AG10803 (cell line): ENCODE results near the gene PDIA5.
A peak's percentile ranks its signal among the peaks of the same experiment; 100 is the strongest.

ENCODE experiments used
- DNase-seq: peaks from one replicate; pipeline ENCODE4 v3.0.0; 2010; ENCODE audit warnings: low read depth
- H3K4me3 ChIP-seq: 2 replicates; pipeline ENCODE4 v1.5.1; 2011; ENCODE audit warnings: mild to moderate bottlenecking, low read length, control low read depth
- CTCF ChIP-seq: conservative IDR thresholded peaks from 2 replicates; pipeline ENCODE4 v1.5.1; 2011; ENCODE audit warnings: mild to moderate bottlenecking, low read length, control low read depth, inconsistent platforms

Gene PDIA5

DNA sequence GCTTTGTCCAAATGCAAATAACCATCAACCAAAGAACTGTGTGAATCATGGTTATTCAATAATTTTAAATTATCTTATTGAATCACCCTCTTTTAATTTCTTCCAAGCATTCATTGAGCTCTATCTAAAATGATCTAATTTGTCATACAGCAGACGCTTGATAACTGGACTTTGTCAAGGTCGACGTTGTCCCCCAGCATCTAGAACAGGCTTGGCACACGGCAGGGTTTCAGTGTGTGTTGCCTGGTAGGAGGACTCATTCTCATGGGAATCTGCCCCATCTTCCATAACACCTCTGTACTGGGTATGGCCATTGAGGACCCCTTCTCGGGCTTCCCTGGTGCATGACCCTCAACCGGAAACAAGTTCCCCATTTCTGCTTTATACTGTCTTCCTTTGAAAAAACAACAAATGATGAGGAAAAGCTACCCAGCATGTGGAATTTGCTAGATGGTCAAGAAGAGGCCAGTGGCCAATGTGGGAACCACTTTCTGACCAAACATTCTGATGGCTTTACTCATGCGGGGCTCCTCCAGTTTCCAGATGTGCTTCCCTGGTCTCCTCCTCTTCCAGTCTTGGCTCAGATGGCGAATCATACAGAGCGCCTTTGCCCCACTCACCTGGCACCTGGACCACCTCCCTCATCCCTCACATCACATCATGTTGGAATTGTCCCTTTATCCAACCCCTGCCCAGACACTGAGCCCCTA is 93.3 kb downstream of the PDIA5 start:
- H3K4me3 ChIP-seq: no peak overlapping the region
- DNase-seq: peak; percentile 65
- no peak for TF ChIP-seq CTCF

- no peak for TF ChIP-seq CTCF
- no peak for DNase-seq
- H3K4me3 ChIP-seq: no peak overlapping the region
Observed at GRCh38 chr3:123161167-123161566, 94.3 kb downstream of the PDIA5 start.

DNA sequence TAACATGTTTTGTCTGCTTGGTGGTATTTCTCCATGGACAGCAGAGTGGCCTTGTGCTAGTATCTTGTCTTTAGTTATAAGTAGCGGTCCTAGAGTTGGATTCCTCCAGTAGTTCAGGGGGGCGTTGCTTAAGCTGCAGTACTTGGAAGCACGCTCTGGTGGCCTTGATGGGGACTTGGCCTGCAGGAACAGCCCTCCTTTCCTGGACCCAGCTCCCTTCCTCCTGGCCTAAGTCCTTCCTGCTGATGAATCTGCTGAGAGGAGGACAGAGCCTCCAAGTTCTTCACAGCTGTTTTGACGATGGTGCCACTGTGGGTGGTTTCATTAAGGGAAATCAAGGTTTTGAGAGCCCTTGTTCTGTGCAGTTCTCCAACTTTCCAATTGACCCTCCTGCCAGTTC is 96.3 kb downstream of the PDIA5 start:
- no peak overlapping the region for H3K4me3 ChIP-seq
- TF ChIP-seq CTCF: no peak

DNA sequence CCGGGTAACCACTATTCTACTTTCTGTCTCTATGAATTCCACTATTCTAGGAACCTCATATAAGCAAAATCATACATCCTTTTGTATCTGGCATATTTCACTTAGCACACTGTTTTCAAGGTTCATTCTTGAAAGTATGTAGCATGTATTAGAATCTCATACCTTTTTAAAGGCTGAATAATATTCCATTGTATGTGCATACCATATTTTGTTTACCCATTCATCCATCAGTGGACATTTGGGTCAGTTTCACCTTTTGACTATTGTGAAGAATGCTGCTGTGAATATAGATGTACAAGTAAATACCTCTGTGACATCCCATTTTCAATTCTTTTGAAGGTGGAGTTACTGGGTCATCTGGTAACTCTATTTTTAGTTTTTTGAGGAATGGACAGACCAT is 98.3 kb downstream of the PDIA5 start:
- no peak for TF ChIP-seq CTCF
- H3K4me3 ChIP-seq: no peak overlapping the region

More for the DNA sequence above, 96.3 kb downstream of the PDIA5 start:
- DNase-seq: no peak

DNA sequence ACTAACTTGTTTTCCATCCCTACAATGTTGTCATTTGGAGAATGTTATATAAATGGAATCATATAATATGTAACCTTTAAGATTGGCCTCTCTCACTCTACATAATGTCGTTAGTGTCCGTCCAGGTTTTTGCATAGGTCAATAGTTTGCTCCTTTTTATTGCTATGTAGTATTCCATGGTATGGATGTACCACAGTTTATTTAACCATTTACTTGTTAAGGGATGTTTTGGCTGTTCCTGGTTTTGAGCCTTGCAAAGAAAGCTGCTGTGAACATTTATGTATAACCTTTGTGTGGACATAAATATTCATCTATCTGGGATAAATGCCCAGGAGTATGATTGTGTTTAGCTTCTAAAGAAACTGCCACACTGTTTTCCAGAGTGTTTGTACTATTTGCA is 100.9 kb downstream of the PDIA5 start:
- DNase-seq: no peak
- no peak for TF ChIP-seq CTCF
- no peak overlapping the region for H3K4me3 ChIP-seq

More for the DNA sequence above, 98.3 kb downstream of the PDIA5 start:
- DNase-seq: no peak

GRCh38 chr3:123168122-123168521 is 101.3 kb downstream of the PDIA5 start:
- no peak overlapping the region for H3K4me3 ChIP-seq
- no peak for DNase-seq
- TF ChIP-seq CTCF: no peak

- no peak for TF ChIP-seq CTCF
- no peak overlapping the region for H3K4me3 ChIP-seq
- DNase-seq: no peak
Observed at GRCh38 chr3:123168605-123169004, 101.8 kb downstream of the PDIA5 start.
